Frontal cortex (tissue), 4 donors: ENCODE results near the gene PPME1. TPM values are rescaled to one million over a fixed set of nuclear protein-coding genes. Genes with fewer than 3 reads are reported as not detected.

ENCODE experiments used
- DNase-seq, 2 donors: peaks; one replicate each; pipeline ENCODE4 v3.0.0; 2012; ENCODE audit warnings: low spot score in 2 of 2
- FAIRE-seq: peaks from 2 replicates; lab custom pipeline; 2012; peaks lifted over from hg19 to GRCh38; lab: Jason Lieb, UNC
- small RNA-seq: library from RNA; depleted of rRNA; stranded (forward); fragments of <200 nt; gene quantifications from one replicate; pipeline ENCODE3, GENCODE V24; 2014
- total RNA-seq: library from RNA; depleted of rRNA; stranded (reverse); fragments of >200 nt; gene quantifications from one replicate; pipeline ENCODE4 v1.2.3, GENCODE V29; 2014
- donor health status: control.
- donor health status: control.
- donor health status: control.

PPME1 gene
- total RNA-seq, 1 donor from 2014 or later = 45.7 TPM

DNA sequence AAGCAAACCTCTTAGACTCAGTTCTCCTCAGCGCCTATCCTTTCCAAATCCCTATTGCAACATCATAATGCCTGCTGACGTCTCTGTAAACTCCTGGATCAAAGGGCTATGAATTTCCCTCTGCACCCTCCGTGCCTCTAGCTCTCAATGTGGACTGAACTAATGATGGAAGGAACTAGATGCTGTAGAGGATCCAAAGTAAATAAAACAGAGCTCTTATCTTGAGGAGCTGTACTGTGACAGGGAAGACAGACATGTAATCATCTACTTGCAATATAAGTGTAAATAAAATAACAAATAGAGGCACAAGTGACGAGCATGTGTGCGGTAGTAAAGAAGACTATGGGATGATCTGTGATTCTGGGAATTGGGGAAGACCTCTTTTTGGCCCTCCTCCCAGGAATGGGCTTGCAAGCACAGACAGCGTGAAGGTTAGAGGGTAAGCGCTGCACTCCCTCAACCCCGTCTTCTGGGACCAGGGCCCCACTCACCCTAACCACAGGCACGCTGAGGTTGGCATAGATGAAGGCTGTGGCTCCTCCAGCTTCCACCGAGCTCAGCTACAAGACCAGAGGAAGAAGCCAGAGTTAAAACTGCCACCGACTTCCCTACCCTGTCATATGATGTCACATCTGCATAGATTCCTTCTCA lies 98.2 kb downstream of the PPME1 start:
- no peak for DNase-seq
- no peak for FAIRE-seq

DNA sequence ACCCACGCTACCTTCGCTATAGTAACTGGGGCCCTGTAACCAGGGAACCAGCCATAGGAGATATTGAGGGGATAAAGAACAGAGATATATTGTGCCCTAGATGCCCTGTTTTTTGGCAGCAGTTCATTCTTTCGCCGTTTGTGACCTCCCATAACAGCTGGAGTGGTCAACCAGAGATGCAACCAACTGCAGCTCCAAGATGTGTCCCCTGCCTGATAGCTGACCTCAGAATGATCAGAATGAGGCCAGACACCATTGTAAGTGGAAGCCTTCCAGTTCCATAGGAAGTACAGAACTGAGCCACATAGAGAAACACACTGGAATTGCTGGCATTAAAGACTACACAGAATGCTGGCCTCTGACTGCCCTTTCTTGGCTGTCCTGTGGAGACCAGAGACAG lies 101.2 kb downstream of the PPME1 start:
- DNase-seq (no peak), FAIRE-seq (no peak)

GRCh38 chr11:74276581-74276980 lies 105.5 kb downstream of the PPME1 start:
- DNase-seq (no peak), FAIRE-seq (no peak)

- DNase-seq = no peak
- no peak for FAIRE-seq
Measured at GRCh38 chr11:74278103-74278502, 107.0 kb downstream of the PPME1 start.

GRCh38 chr11:74278721-74279161 lies 107.7 kb downstream of the PPME1 start:
- DNase-seq = no peak
- no peak for FAIRE-seq

GRCh38 chr11:74279256-74279655 lies 108.2 kb downstream of the PPME1 start:
- FAIRE-seq (no peak), DNase-seq (no peak)

GRCh38 chr11:74280494-74280893 lies 109.4 kb downstream of the PPME1 start:
- no peak for DNase-seq
- no peak for FAIRE-seq

DNA sequence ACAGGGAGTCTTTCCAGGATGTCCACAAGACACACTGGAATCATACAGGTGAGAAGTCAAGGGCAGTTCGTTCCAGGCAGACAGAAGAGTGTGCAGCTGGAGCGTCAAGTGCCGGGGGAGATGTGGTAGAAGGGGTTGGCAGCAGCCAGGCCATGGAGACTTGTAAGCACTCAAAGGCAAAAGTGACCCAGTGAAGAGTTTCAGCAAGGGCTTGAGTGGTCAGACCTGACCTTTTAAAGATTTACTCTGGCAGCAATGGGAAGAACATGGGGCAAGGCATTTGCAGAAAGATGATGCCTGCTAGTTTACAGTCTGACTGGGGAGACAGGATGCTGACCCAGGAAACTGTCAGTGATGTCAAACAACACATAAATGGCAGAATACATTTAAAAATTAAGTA lies 111.3 kb downstream of the PPME1 start:
- DNase-seq (no peak), FAIRE-seq (no peak)

DNA sequence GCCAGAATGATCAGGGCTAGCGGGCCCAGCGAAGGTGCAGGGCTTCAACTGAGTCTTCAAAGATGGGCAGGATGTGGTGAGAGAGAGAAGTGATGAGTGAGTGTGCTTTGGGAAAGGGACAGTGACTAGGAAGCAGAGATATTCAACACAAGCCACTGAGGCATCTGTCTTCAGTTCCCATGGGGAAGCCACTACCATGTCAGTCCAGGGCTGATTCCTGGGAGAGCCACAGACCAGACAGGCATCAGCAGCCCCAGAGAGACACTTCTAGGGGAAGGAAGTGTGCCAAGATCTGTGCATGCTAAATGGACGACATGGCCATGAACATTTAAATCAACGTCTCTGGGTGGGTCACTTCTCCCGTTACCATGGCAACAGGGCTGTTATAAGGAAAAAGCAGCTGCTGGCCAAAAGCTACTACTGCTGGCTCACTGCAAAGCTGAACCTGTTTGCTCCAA lies 111.9 kb downstream of the PPME1 start:
- FAIRE-seq = no peak
- no peak for DNase-seq

DNA sequence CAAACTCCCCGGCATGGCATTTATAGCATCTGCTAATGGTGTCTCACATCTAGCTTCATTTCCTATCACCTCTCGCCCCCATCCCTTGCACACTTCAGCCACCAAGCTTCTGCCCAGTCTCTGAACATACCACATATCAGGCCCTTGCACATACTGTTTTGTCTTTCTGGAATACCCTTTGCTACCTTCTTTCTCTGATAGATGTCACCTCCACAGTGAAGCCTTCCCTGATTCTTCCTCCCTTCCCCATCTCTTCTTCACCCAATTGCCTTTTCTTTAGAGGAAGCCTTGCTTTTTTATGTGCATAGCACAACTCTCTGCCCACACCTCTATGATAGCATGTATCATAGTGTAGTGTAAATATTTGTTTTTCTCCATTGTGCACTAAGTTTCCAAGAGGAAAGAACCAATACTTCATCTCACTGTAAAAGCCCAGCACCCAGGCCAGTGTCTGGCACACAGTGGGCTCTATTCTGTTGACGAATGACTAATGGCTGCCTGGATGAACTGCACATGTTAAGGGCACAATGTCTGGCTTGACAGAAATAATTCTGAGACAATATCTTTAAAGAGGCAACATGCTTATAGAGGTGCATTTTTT lies 112.6 kb downstream of the PPME1 start:
- FAIRE-seq = no peak
- DNase-seq = no peak

- DNase-seq (no peak), FAIRE-seq (no peak)
Measured at GRCh38 chr11:74284466-74284865, 113.4 kb downstream of the PPME1 start.

GRCh38 chr11:74288161-74288560 lies 117.1 kb downstream of the PPME1 start:
- FAIRE-seq (no peak), DNase-seq (no peak)

DNA sequence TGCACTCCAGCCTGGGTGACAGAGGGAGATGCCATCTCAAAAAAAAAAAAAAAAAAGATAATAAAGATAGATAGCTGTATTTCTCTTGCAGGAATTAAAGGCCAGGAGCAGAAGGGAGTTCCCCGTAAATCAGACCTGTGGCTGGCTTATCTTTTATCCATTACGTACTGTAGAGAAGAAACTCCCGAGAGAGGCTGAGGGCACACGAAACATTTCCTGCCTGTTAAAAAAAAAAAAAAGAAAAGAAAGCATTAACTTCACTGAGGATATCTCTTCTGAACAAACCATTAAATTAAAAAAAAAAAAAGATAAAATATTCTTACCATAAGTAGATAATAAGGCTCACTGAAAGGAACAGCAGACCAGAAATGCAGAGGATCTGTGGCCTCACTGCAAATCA lies 117.8 kb downstream of the PPME1 start:
- DNase-seq (no peak), FAIRE-seq (no peak)

GRCh38 chr11:74297484-74297883 lies 126.4 kb downstream of the PPME1 start:
- DNase-seq (no peak), FAIRE-seq (no peak)

DNA sequence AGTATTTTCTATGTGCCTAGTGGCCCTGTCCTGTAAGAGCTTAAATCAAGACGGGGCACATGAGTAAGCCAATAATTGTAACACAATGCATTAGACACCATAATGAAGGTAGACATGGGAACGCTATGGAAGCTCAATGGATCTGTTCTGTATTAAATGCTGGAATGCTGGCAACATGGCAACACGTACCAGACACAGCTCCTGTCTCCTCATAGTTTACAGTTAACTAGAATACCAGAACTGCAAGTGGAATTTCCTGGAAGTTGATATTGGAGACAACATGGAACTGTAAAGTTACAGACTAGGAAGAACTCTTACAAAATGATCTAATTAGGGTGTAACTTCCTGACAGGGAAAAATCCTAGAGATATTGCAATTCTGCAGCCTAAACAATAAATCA lies 127.9 kb downstream of the PPME1 start:
- FAIRE-seq (no peak), DNase-seq (no peak)

Small RNA genes within 50 kb of the gene (small RNA-seq; reads per million reads assigned to genes)
- gene AP002392.1 (not detected), gene RF00409 (not detected)

Other genes with a start within 250 kb of the PPME1 start
- not detected for gene DNAJB13, start 220.3 kb upstream of the PPME1 start, total RNA-seq
- 1.6 TPM for gene UCP2, start 188.4 kb upstream of the PPME1 start, total RNA-seq
- gene UCP3, start 162.2 kb upstream of the PPME1 start, total RNA-seq = 0.82 TPM
- gene C2CD3, start 287 bp upstream of the PPME1 start, total RNA-seq = 11.8 TPM
- 0.41 TPM for gene P4HA3, start 140.4 kb downstream of the PPME1 start, total RNA-seq
- gene PGM2L1, start 227.1 kb downstream of the PPME1 start, total RNA-seq = 203 TPM